Right lobe of liver (tissue), 4 donors: ENCODE data around the gene H6PD.

Source experiments
- POLR2A ChIP-seq: fragments of 450-650 bp; IDR thresholded peaks from one replicate; pipeline ENCODE4 v1.6.1; 2017; ENCODE audit warnings: antibody characterized with exemption, mild to moderate bottlenecking
- TF ChIP-seq, protein P1 (sequence below), 4 donors: fragments of 200-600 bp in 3 of 4; fragments of 450-650 bp in 1 of 4; IDR thresholded peaks; one replicate each; pipeline versions ENCODE4 v1.5.1 to v1.8.0; 2016 to 2022; ENCODE audit warnings: antibody characterized with exemption in 4 of 4, mild to moderate bottlenecking in 2 of 4
- donor health status: DM: no; HTN: no; CAD: no.
- donor health status: DM: no; HTN: no; CAD: no.
- donor health status: DM: no; HTN: yes; CAD: no.

DNA sequence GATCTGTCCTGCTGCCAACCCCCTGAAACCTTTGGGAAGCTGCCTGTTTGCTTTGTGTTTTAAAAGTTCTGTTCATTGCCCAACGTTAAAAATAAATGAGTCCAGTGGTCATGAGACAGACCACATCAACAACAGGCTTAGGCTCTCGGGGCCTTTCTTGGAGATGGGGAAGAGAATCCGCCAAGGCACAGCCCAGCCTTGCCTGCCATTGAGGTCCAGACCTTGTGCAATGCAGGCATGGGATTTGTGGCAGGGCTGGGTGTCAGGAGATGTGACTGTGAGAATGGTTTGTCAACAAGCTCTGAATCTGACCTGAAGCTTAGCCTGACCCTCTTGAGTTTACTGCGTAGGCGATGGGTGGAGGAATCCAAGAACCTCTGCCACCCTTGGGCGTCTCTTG is 62.3 kb downstream of the H6PD start:
- TF ChIP-seq, protein P1, sequence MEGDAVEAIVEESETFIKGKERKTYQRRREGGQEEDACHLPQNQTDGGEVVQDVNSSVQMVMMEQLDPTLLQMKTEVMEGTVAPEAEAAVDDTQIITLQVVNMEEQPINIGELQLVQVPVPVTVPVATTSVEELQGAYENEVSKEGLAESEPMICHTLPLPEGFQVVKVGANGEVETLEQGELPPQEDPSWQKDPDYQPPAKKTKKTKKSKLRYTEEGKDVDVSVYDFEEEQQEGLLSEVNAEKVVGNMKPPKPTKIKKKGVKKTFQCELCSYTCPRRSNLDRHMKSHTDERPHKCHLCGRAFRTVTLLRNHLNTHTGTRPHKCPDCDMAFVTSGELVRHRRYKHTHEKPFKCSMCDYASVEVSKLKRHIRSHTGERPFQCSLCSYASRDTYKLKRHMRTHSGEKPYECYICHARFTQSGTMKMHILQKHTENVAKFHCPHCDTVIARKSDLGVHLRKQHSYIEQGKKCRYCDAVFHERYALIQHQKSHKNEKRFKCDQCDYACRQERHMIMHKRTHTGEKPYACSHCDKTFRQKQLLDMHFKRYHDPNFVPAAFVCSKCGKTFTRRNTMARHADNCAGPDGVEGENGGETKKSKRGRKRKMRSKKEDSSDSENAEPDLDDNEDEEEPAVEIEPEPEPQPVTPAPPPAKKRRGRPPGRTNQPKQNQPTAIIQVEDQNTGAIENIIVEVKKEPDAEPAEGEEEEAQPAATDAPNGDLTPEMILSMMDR (IDR thresholded peaks at IDR 0.05) = no peak
- no peak for TF ChIP-seq POLR2A
